IMR-90 (cell line): ENCODE measurements around the gene B3GALT4. TPM values are rescaled to one million over a fixed set of nuclear protein-coding genes. Genes with fewer than 3 reads are reported as not detected.

Source experiments
- ATAC-seq: fragments of 200-7000 bp; cut with Tn5 transposase; 2 replicates; pipeline ENCODE4 v1.9.1; 2020; ENCODE audit warnings: low read depth, mild to moderate bottlenecking, moderate library complexity
- BruUV-seq: library from RNA; stranded (reverse); fragments of 400-500 nt; replicated peaks from 2 replicates; lab custom pipeline; 2021; lab: Mats Ljungman, UMichigan
- CTCF ChIA-PET: fragments of 300-600 bp; formaldehyde crosslinking; extraction: SDS; loops from one replicate; lab custom pipeline; 2021; ENCODE audit warnings: antibody characterized with exemption; lab: Yijun Ruan, JAX
- POLR2A ChIA-PET: fragments of 300-600 bp; sonication (Branson Sonifier 250); formaldehyde crosslinking; loops from one replicate; lab custom pipeline; 2022; ENCODE audit warnings: antibody characterized with exemption; ENCODE audit not compliant: unreplicated experiment; lab: Charles Lee
- DNase-seq: peaks from one replicate; pipeline ENCODE4 v3.0.0; 2013
- H2AFZ ChIP-seq: replicated peaks from 2 replicates; pipeline ENCODE3; 2013; ENCODE audit warnings: low read length, mild to moderate bottlenecking; ENCODE audit not compliant: poor library complexity
- H2AK5ac ChIP-seq: 2 replicates; pipeline ENCODE4 v1.6.1; 2013; ENCODE audit warnings: low read depth, low read length, inconsistent platforms
- H2AK9ac ChIP-seq: replicated peaks from 2 replicates; pipeline ENCODE3; 2013; ENCODE audit warnings: mild to moderate bottlenecking, low read depth, low read length, moderate library complexity; ENCODE audit not compliant: poor library complexity
- H2BK120ac ChIP-seq: 2 replicates; pipeline ENCODE4 v1.6.1; 2013; ENCODE audit warnings: low read depth, low read length, inconsistent platforms
- H2BK15ac ChIP-seq: 3 replicates; pipeline ENCODE4 v1.6.1; 2013; ENCODE audit warnings: low read depth, low read length, inconsistent platforms
- H2BK20ac ChIP-seq: 2 replicates; pipeline ENCODE4 v1.6.1; 2013; ENCODE audit warnings: low read depth, mild to moderate bottlenecking, inconsistent platforms, low read length, moderate library complexity
- H2BK5ac ChIP-seq: 2 replicates; pipeline ENCODE4 v1.6.1; 2013; ENCODE audit warnings: mild to moderate bottlenecking, low read depth, low read length, inconsistent platforms; ENCODE audit not compliant: poor library complexity, severe bottlenecking
- H3K14ac ChIP-seq: replicated peaks from 2 replicates; pipeline ENCODE4 v1.6.1; 2013; ENCODE audit warnings: low read depth, low read length, inconsistent platforms
- H3K18ac ChIP-seq: 2 replicates; pipeline ENCODE4 v1.6.1; 2013; ENCODE audit warnings: low read depth, low read length, control low read depth
- H3K23ac ChIP-seq: 2 replicates; pipeline ENCODE4 v1.6.1; 2013; ENCODE audit warnings: low read depth, low read length, inconsistent platforms
- H3K27ac ChIP-seq: 2 replicates; pipeline ENCODE4 v1.5.1; 2013; ENCODE audit warnings: mild to moderate bottlenecking, control low read depth, low read length; ENCODE audit not compliant: insufficient read depth
- H3K27me3 ChIP-seq: 2 replicates; pipeline ENCODE4 v1.6.1; 2013; ENCODE audit warnings: low read length; ENCODE audit not compliant: control insufficient read depth, insufficient read depth
- H3K36me3 ChIP-seq: 2 replicates; pipeline ENCODE4 v1.6.1; 2013; ENCODE audit warnings: low read length, mixed read lengths; ENCODE audit not compliant: control insufficient read depth, insufficient read depth
- H3K4ac ChIP-seq: 2 replicates; pipeline ENCODE4 v1.6.1; 2013; ENCODE audit warnings: low read depth, low read length, inconsistent platforms
- H3K4me1 ChIP-seq: 2 replicates; pipeline ENCODE4 v1.6.1; 2013; ENCODE audit warnings: low read length, mixed read lengths; ENCODE audit not compliant: control insufficient read depth, insufficient read depth
- H3K4me2 ChIP-seq: 2 replicates; pipeline ENCODE4 v1.6.1; 2013; ENCODE audit warnings: low read depth, mild to moderate bottlenecking, control low read depth, low read length, moderate library complexity
- H3K4me3 ChIP-seq: 2 replicates; pipeline ENCODE4 v1.5.1; 2013; ENCODE audit warnings: low read depth, mild to moderate bottlenecking, control low read depth, low read length, moderate library complexity; ENCODE audit not compliant: insufficient read depth
- H3K56ac ChIP-seq: 2 replicates; pipeline ENCODE4 v1.6.1; 2013; ENCODE audit warnings: low read length, inconsistent platforms; ENCODE audit not compliant: insufficient read depth; ENCODE audit errors: extremely low read depth
- H3K79me1 ChIP-seq, 2 experiments: 2 replicates each; pipeline ENCODE4 v1.6.1; 2013; ENCODE audit warnings: low read length in 2 of 2, inconsistent platforms in 1 of 2, low read depth in 1 of 2
- H3K9ac ChIP-seq: 2 replicates; pipeline ENCODE4 v1.6.1; 2013; ENCODE audit warnings: low read depth, low read length, control low read depth
- H3K9me1 ChIP-seq: 2 replicates; pipeline ENCODE4 v1.6.1; 2013; ENCODE audit warnings: low read length, inconsistent platforms; ENCODE audit not compliant: insufficient read depth
- H3K9me3 ChIP-seq: 2 replicates; pipeline ENCODE4 v1.6.1; 2013; ENCODE audit warnings: low read length; ENCODE audit not compliant: control insufficient read depth, insufficient read depth
- H4K20me1 ChIP-seq: 2 replicates; pipeline ENCODE4 v1.6.1; 2013; ENCODE audit warnings: low read length, inconsistent platforms; ENCODE audit not compliant: insufficient read depth
- H4K5ac ChIP-seq: 2 replicates; pipeline ENCODE4 v1.6.1; 2013; ENCODE audit warnings: mild to moderate bottlenecking, low read depth, low read length, control low read depth
- H4K8ac ChIP-seq, 2 experiments: 2 replicates each; pipeline ENCODE4 v1.6.1; 2013; ENCODE audit warnings: low read depth in 2 of 2, low read length in 2 of 2, control low read depth in 1 of 2, inconsistent platforms in 1 of 2
- H4K91ac ChIP-seq: 2 replicates; pipeline ENCODE4 v1.6.1; 2013; ENCODE audit warnings: low read depth, low read length, inconsistent platforms; ENCODE audit not compliant: insufficient read depth
- MAZ ChIP-seq: IDR thresholded peaks from 2 replicates; pipeline ENCODE4 v1.6.1; 2012; ENCODE audit warnings: low read depth, mild to moderate bottlenecking, low read length, improper control_type of control experiment, moderate library complexity, borderline replicate concordance
- POLR2A ChIP-seq: IDR thresholded peaks from 2 replicates; pipeline ENCODE4 v1.6.1; 2012; ENCODE audit warnings: mild to moderate bottlenecking, low read depth, low read length
- WGBS, 2 experiments: methylation state at CpG; one replicate each; pipeline versions ENCODE4 v1.1.5 to v1.1.7; 2013; ENCODE audit warnings: missing lambda C conversion rate in 2 of 2; ENCODE audit not compliant: insufficient read length in 1 of 2; ENCODE audit errors: extremely low coverage in 2 of 2; 5-methylcytosine and 5-hydroxymethylcytosine counted together
- dilution Hi-C: fragments of 300-500 bp; cut with HindIII; formaldehyde crosslinking; loops from one replicate; pipeline ENCODE4 v1.14.3; 2018; ENCODE audit warnings: low sequenced_read_pairs; ENCODE audit not compliant: unreplicated experiment
- in situ Hi-C: fragments of 300-500 bp; cut with MboI; formaldehyde crosslinking; loops from 3 replicates; pipeline ENCODE4 v1.14.3; 2019; ENCODE audit warnings: low sequenced_read_pairs, inconsistent platforms, mixed read lengths
- intact Hi-C: fragments of 100-400 bp; cut with micrococcal nuclease; formaldehyde crosslinking; loops from 2 replicates; pipeline ENCODE4 v1.10.0; 2022
- polyA plus RNA-seq, 3 experiments: library from polyadenylated mRNA; depleted of rRNA; stranded (reverse); fragments of >200 nt; gene quantifications; 2 replicates each; pipeline ENCODE4 v1.2.3, GENCODE V29; 2012; ENCODE audit warnings: low replicate concordance in 1 of 3
- total RNA-seq: library from RNA; depleted of rRNA; stranded (reverse); fragments of >200 nt; gene quantifications from 2 replicates; pipeline ENCODE4 v1.2.3, GENCODE V29; 2012
- TF ChIP-seq, protein P1 (sequence below): fragments of 150-350 bp; IDR thresholded peaks from 2 replicates; pipeline ENCODE4 v1.6.1; 2017; ENCODE audit warnings: mild to moderate bottlenecking, antibody characterized with exemption, low read length, low read depth

Gene B3GALT4
- total and polyA plus RNA-seq, 2 of the 4 experiments (the other 2 are of a cell fraction) = 0.70 to 0.72 TPM

DNA sequence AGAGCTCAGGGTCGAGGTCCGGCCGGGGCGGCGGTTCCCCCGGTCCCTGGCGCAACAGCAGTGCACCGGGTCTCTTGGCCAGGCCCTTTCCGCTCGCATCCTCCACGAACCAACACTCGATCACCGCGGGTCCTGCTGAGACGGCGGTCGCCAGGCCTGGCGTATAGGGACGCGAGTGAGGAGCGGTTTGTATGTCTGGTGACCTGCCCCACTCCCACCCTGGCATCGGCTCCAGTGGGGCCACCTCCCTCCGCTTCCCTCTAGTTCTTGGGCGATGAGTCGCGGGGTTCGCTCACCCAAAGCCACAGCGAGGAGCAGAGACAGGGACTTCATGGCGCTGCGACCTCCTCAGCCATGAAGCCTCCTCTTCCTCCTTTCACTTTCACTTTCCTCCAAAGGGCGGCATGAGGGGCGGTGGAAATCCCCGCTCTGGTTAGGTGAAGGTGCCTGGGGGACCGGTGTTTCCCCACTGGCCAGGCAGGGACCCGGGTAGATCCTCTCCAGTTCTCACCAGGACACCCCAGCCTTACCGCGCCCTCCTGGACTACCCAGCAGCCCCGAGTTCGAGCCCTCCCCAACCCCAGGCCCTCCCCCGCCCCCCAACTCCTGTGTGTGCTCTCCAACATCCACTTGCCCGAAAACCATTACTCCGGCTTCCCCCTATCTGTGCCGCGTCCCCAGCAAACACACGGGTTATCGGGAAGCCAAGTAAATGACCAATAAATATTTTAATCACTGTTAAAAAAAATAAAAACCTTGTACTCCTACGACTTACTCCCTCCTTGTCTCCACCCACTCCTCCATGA lies 37.0 kb downstream of the B3GALT4 start, which contains the start of gene TAPBP:
Gene TAPBP (minus strand): TSS at position 370 of the 806 bp plus-strand sequence. CDS start 37 bp downstream, at position 333.
- CTCF ChIA-PET = no interaction called here
- Histone ChIP-seq H3K56ac (peak within 1 kb of the TSS; percentile 94), H3K4me2 (peak within 1 kb of the TSS; percentile 98), H3K9me1 (peaks cover 11% of the 10 kb centered on the region), H3K9me3 (no peaks in the 10 kb centered on the region), H3K18ac (peak within 1 kb of the TSS; percentile 57), H3K14ac (peak within 1 kb of the TSS; percentile 98), H3K27ac (peak within 1 kb of the TSS; percentile 97), H2AK5ac (peak within 1 kb of the TSS; percentile 98), H3K36me3 (peaks cover 6% of the 10 kb centered on the region), H4K5ac (peak within 1 kb of the TSS; percentile 51), H4K20me1 (peaks cover 17% of the 10 kb centered on the region), H3K9ac (peak within 1 kb of the TSS; percentile 96), H3K4ac (peak within 1 kb of the TSS; percentile 98), H2AK9ac (peak within 1 kb of the TSS; percentile 99), H3K4me3 (peak within 1 kb of the TSS; percentile 64), H2BK20ac (peak within 1 kb of the TSS; percentile 68), H2BK5ac (peak within 1 kb of the TSS; percentile 95), H2BK120ac (peak within 1 kb of the TSS; percentile 92), H2BK15ac (peak within 1 kb of the TSS; percentile 53; the same call in 2 of the 3 replicates), H3K4me1 (peaks cover 14% of the 10 kb centered on the region), H3K23ac (peak within 1 kb of the TSS; percentile 99), H4K91ac (peak within 1 kb of the TSS; percentile 95), H3K79me1 (peaks cover 24 to 74% of the 10 kb centered on the region in 2 experiments; a peak in 3 of 4 replicates), H4K8ac (peak within 1 kb of the TSS; percentile 79 to 96), H2AFZ (peak within 1 kb of the TSS; percentile 96), H3K27me3 (no peaks in the 10 kb centered on the region)
- POLR2A ChIA-PET = interaction anchor here (1.2 kb wide), 1 partner anchor 14 kb away, joined by 3 read pairs; no protein-coding TSS in a partner anchor
- no CpG with 5 or more reads among the region's 47 CpGs for WGBS, 2 experiments
- dilution Hi-C loops (no loop called here), intact Hi-C loops (loop anchor here (1.0 to 5.0 kb wide), 3 partner anchors 15 to 103 kb away; partner anchors contain the start of gene CUTA), in situ Hi-C loops (no loop called here)
- ATAC-seq (peak; percentile 16), DNase-seq (peak; percentile 72)
- TF ChIP-seq, protein P1, sequence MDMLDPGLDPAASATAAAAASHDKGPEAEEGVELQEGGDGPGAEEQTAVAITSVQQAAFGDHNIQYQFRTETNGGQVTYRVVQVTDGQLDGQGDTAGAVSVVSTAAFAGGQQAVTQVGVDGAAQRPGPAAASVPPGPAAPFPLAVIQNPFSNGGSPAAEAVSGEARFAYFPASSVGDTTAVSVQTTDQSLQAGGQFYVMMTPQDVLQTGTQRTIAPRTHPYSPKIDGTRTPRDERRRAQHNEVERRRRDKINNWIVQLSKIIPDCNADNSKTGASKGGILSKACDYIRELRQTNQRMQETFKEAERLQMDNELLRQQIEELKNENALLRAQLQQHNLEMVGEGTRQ = no peak
- peak; percentile 8; the same call in 1 of the 2 replicates for TF ChIP-seq MAZ
- peak; percentile 75 for TF ChIP-seq POLR2A
- TSS peak; percentile 96 for BruUV-seq
